HG03460 (cell line): ENCODE measurements around the gene PLSCR2.
"Not testable (repeated sequence)": the region's sequence is repeated elsewhere in the genome, so short reads cannot be mapped to it uniquely, and the experiment has no call there.

ENCODE experiments used
- ATAC-seq: cut with Tn5 transposase; IDR thresholded peaks from one replicate; pipeline ENCODE4 v1.9.1; 2021; ENCODE audit not compliant: unreplicated experiment

The PLSCR2 gene, protein sequence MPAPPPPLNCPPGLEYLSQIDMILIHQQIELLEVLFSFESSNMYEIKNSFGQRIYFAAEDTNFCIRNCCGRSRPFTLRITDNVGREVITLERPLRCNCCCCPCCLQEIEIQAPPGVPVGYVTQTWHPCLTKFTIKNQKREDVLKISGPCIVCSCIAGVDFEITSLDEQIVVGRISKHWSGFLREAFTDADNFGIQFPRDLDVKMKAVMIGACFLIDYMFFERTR

GRCh38 chr3:146469150-146470017, at the start of gene PLSCR2:
Gene PLSCR2, minus strand, starts transcription at chr3:146469561. Its CDS starts 9,657 bp downstream, at chr3:146459904.
- peak; percentile 99 for ATAC-seq

GRCh38 chr3:146517684-146518435, 48.5 kb upstream of the PLSCR2 start:
- ATAC-seq = no peak

GRCh38 chr3:146513386-146514051, 44.2 kb upstream of the PLSCR2 start:
- no peak for ATAC-seq

DNA sequence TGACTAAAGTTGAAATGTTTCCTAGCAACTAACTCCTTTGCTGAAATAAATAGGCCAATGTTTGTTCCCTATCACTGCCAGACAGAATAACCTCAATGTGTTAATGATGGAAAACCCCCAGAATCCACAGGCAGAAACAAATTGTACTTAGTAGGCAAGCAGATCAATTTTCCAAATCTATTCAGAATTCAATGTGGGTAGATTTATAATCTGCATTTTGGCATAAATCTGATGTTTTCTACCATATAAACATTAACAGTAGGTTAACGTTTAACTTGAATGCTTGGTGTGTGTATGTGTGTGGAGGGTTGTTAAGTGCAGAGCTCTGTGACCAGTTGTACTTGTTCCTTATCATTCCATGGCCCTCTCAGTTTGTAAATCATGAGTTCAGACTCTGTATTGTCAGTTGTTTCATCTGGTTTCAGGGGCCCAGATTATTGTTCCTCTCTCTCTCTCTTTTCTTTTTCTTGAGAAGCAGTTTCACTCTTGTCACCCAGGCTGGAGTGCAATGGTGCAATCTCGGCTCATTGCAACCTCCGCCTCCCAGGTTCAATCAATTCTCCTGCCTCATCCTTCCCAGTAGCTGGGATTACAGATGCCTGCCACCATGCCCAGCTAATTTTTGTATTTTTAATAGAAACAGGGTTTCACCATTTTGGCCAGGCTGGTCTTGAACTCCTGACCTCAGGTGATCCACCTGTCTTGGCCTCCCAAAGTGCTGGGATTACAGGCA, 42.2 kb upstream of the PLSCR2 start:
- ATAC-seq = no peak

GRCh38 chr3:146507331-146508120, 38.2 kb upstream of the PLSCR2 start:
- ATAC-seq = no peak

GRCh38 chr3:146505516-146505915, 36.2 kb upstream of the PLSCR2 start:
- ATAC-seq = no peak

DNA sequence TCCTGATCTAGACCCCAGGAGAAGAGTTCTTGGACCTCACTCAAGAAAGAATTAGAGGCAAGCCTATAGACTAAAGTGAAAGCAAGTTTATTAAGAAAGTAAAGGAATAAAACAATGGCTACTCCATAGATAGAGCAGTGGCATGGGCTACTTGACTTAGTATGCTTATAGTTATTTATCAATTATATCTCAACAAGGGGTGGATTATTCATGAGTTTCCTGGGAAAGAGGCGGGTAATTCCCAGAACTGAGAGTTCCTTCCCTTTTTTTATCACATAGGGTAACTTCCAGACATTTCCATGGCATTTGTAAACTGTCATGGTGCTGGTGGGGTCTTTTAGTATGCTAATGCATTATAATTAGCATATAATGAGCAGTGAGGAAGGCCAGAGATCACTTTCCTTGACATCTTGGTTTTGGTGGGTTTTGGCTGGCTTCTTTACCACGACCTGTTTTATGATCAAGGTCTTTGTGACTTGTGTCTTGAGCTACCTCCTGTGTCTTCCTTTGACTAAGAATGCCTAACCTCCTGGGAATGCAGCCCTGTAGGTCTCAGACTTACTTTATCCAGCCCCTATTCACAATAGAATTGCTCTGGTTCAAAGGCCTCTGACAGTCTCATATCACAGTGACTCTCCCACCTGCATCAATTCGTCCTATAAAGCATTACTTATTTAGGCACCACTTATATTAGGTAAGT, 35.3 kb upstream of the PLSCR2 start:
- no peak for ATAC-seq

DNA sequence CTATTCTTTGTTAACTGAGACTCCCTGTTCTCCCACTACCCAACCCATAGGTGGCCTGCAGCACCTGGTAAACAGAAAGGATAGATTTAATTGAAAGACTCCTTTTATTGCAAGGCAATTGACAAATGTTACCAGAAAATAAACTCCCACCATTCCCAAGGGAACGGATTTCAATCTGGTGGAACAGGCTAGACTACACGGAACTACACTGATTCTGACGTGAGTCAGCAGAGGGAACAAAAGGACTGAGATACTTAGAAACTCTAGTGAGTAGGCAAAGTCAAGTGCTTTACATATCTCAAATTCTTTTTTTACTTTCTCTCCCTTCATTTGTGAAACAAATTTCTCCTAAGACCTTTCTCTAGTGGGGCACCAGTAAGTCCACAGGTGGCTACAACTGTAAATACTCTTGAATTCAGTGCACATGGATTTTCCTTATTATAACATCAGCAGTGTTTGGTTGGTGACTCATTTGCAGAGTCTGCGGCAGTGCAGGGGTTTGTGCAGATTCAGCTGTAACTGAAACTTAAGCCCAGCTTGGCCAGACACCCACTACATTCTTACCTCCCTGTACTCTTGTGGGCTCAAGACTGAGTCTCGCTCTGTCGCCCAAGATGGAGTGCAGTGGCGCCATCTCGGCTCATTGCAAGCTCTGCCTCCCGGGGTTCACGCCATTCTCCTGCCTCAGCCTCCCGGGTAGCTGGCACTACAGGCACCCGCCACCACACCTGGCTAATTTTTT, 34.3 kb upstream of the PLSCR2 start:
- ATAC-seq = peak; percentile 96

GRCh38 chr3:146502887-146503460, 33.6 kb upstream of the PLSCR2 start:
- ATAC-seq = no peak

DNA sequence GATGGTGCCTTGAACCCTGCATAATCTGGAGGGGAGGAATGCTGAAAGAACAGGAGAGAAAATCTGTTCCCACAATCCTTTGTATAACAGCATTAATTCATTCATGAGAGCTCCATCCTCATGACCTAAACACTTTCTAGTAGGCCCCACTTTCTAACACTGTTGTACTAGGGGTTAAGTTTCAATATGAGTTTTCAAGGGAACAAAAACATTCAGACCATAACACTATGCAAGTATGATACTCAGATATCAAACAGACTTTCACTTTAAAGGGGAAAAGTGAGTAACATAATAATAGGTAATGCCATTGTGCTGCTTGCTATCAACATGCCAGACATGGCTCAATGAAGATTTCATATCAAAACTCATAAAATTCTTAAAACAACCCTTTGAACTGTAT, 32.4 kb upstream of the PLSCR2 start:
- peak; percentile 26 for ATAC-seq

- ATAC-seq = no peak
These were observed 30.3 kb upstream of the PLSCR2 start for GRCh38 chr3:146499701-146500100.

DNA sequence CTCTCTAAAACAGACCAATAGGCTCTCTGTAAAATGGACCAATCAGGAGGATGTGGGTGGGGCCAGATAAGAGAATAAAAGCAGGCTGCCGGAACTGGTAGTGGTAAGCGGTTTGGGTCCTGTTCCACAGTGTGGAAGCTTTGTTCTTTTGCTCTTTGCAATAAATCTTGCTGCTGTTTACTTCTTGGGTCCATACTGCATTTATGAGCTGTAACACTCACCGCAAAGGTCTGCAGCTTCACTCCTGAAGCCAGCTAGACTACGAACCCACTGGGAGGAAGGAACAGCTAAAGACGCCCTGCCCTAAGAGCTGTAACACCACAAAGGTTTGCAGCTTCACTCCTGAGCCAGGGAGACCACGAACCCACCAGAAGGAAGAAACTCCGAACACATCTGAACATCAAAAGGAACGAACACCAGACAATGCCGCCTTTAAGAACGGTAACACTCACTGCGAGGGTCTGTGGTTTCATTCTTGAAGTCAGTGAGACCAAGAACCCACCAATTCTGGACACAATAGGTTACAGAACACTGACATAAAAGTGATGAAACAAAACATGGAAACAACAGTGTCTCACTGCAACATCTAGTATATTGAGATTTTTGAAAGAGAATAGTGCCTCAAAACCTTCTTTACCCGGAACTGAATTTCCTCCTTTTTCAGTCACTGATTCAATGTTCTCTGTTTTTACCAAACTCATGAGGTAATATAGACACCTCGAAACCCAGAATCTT, 28.8 kb upstream of the PLSCR2 start:
- ATAC-seq = no peak

- ATAC-seq = not testable (repeated sequence)
These were observed 27.9 kb upstream of the PLSCR2 start for GRCh38 chr3:146497145-146497843.

- no peak for ATAC-seq
These were observed 27.4 kb upstream of the PLSCR2 start for GRCh38 chr3:146496726-146497125.

DNA sequence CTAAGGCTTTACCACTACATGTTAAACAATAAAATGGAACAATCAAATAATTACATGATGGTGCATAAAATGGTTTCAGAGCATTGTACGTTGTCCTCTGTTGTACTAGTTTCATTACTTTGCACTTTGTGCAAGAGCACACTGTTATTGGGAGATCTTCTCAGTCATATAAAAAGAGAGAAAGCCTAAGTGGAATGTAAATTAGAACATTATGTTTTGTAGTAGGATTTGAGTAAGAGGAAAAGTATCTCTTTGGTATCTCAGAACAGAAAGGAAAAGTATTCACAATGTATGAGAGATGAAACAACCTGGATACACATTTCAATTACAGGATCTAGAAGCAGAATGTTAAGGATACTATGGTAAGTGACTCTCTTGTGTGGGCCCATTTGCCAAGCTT, 26.9 kb upstream of the PLSCR2 start:
- ATAC-seq = no peak

DNA sequence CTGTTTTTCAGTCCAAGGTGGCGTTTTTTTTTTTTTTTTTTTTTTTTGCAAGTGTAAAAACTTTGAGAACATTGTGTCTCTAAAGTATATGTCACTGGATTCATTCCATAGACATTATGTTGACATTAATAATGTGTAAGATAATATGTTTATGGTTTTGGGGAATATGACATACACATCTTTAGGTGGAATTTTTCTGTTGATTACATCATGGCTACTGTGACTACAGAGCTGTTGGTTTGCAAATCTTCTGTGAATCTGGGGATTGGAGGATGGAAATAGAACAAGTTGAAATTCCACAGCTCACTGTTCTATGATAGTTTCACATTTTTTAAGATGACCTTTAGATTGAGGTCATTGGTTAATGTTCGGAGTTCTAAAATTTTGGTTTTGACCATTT, 24.4 kb upstream of the PLSCR2 start:
- ATAC-seq = no peak

DNA sequence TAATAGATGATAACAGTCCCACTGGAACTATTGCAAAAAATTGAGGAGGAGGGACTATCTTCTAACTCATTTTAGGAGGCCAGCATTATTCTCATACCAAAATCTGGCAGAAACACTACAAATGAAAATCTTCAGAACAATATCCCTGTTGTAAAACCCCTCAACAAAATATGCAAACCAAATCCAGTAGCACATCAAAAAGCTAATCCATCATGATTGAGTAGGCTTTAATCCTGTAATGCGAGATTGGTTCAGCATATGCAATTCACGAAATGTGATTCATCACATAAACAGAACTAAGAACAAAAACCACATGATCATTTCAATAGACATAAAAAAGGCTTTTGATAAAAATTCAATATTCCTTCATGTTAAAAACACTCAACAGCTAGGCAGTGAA, 23.9 kb upstream of the PLSCR2 start:
- no peak for ATAC-seq
